A673 (cell line): ENCODE results near the gene CEMIP.

Experiments used
- CTCF ChIP-seq: fragments of 300-800, 200-600 bp; sonication (generic); conservative IDR thresholded peaks from 2 replicates; pipeline ENCODE4 v1.5.1; 2017; ENCODE audit warnings: low read depth, mild to moderate bottlenecking, antibody characterized with exemption, low read length, moderate library complexity, mixed read lengths
- EZH2 ChIP-seq: fragments of 200-600 bp; sonication (generic); IDR thresholded peaks from 2 replicates; pipeline ENCODE4 v1.6.1; 2017; ENCODE audit warnings: borderline replicate concordance, low read depth, mild to moderate bottlenecking, mixed read lengths, antibody characterized with exemption, low read length; ENCODE audit not compliant: poor library complexity, severe bottlenecking

DNA sequence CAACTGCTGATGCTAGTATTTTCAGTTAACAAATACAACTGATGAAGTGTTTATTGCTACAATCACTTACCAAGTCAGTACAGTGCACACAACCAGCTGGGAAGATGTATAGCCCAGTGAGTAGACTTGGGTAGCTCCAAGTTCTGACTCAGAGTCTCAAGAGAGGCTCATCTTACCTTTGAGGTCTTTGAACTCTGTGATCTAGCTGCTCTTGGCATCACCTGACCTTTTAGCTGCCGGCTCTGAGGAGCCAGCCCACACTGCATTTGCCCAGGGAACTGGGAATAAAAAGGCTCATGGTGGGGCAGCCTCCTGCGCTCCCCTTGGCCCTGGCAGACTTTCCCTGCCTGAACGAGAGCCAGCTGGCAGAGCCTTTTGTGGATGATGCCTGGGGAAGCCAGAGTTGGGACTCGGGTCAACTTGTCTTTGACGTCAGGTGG is 82.6 kb downstream of the CEMIP start:
- TF ChIP-seq CTCF (no peak), EZH2 (no peak)
